OCI-LY3 (cell line): ENCODE results near the gene FREM1.

Experiments used
- CTCF ChIP-seq: fragments of 200-600, 300-600 bp; sonication (generic); IDR thresholded peaks from 2 replicates; pipeline ENCODE4 v1.5.1; 2014; ENCODE audit warnings: antibody characterized with exemption, low read length, low read depth
- EZH2phosphoT487 ChIP-seq: fragments of 200-600 bp; shearing (Covaris generic); IDR thresholded peaks from 2 replicates; pipeline ENCODE4 v1.6.1; 2018; ENCODE audit warnings: antibody characterized with exemption, mixed run types, low read depth

- no peak for TF ChIP-seq CTCF
- no peak for TF ChIP-seq EZH2phosphoT487
These were observed 20.8 kb downstream of the FREM1 start for GRCh38 chr9:14889451-14889850.
